ENCODE data around the gene MRPS33. TPM values are rescaled to one million over a fixed set of nuclear protein-coding genes. Genes with fewer than 3 reads are reported as not detected.

MRPS33 gene
- total and polyA plus RNA-seq, 9 donors: 20.0 to 82.1 (median 42.1) TPM

DNA sequence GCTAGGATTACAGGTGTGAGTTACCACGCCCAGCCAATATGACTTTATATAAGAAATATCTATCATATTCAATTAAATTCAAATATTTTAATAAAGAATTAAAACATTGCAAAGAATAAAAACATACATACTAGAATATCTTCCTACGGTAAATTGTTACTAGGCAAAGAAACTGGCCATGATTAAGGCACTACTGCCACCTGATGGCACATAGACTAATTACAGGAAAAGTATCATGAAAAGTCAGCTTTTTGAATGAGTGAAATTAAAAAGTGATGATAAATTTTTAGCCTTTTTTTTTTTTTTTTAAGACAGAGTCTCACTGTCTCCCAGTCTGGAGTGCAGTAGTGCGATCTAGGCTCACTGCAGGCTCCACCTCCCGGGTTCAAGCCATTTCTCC lies 30.9 kb downstream of the MRPS33 start:
- Histone ChIP-seq H3K27ac (no peak overlapping the region), H3K27me3 (no peaks in the 10 kb centered on the region), H3K4me1 (ENCODE audit: insufficient read depth) (no peaks in the 10 kb centered on the region), H3K9me3 (peaks cover 0 to 3% of the 10 kb centered on the region in 2 donors), H3K36me3 (no peaks in the 10 kb centered on the region), H3K4me3 (no peak overlapping the region)
- 43 to 65% (median 51%) methylated on average over 4 of the region's 4 CpGs for WGBS, 3 donors
- no peak for DNase-seq
- intact Hi-C loops (cut with DNase I): no loop called here
- TF ChIP-seq POLR2A (IDR thresholded peaks at IDR 0.05): no peak
- TF ChIP-seq, protein P1, sequence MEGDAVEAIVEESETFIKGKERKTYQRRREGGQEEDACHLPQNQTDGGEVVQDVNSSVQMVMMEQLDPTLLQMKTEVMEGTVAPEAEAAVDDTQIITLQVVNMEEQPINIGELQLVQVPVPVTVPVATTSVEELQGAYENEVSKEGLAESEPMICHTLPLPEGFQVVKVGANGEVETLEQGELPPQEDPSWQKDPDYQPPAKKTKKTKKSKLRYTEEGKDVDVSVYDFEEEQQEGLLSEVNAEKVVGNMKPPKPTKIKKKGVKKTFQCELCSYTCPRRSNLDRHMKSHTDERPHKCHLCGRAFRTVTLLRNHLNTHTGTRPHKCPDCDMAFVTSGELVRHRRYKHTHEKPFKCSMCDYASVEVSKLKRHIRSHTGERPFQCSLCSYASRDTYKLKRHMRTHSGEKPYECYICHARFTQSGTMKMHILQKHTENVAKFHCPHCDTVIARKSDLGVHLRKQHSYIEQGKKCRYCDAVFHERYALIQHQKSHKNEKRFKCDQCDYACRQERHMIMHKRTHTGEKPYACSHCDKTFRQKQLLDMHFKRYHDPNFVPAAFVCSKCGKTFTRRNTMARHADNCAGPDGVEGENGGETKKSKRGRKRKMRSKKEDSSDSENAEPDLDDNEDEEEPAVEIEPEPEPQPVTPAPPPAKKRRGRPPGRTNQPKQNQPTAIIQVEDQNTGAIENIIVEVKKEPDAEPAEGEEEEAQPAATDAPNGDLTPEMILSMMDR (IDR thresholded peaks at IDR 0.05): no peak
- no peak for TF ChIP-seq EP300 (IDR thresholded peaks at IDR 0.05)

DNA sequence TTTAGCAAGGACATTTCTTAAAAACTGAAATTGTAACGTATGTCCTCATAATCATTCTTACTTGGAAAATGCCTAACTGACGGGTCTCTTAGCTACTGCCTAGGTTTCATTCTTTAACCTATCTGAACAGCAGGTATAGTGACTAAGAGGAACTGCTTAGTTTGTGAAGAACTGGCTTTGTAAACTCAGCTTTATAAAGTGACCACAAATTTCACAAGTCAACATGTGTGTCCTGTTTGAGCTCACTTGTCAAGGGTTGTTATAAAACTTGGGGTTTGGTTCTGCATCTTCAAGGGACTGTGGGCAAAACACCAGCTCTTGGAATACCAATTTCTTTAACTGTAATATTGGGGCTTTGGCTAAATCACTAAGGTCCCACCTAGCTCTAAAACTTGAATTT lies 32.2 kb downstream of the MRPS33 start:
- Histone ChIP-seq H3K9me3 (peaks cover 0 to 3% of the 10 kb centered on the region in 2 donors), H3K27ac (no peak overlapping the region), H3K4me1 (ENCODE audit: insufficient read depth) (no peaks in the 10 kb centered on the region), H3K27me3 (no peaks in the 10 kb centered on the region), H3K36me3 (no peaks in the 10 kb centered on the region), H3K4me3 (no peak overlapping the region)
- DNase-seq: no peak
- intact Hi-C loops (cut with DNase I): no loop called here
- 26 to 52% (median 29%) methylated on average over 2 of the region's 2 CpGs for WGBS, 3 donors
- TF ChIP-seq, protein P1 (IDR thresholded peaks at IDR 0.05): no peak
- TF ChIP-seq EP300 (IDR thresholded peaks at IDR 0.05): no peak
- no peak for TF ChIP-seq POLR2A (IDR thresholded peaks at IDR 0.05)

DNA sequence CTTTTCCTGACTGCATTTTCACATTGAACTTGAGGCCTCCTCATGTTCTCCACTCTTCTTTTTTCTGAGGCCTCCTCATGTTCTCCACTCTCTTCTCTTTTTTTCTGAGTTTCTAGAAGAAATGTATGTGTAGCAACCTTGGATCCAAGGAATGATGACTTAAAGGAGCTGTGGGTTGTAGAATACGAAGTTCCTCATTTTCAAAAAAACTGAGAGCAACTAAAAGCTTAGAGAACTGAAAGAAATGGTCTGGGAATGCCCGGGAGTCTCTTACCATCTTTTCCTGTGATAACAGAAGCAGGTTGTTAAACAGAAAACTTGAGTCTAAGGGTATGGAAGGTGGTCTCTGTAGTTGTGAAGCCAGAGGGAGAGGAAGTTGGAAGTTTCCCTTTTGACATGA lies 32.8 kb downstream of the MRPS33 start:
- Histone ChIP-seq H3K36me3 (no peaks in the 10 kb centered on the region), H3K4me3 (no peak overlapping the region), H3K27me3 (no peaks in the 10 kb centered on the region), H3K4me1 (ENCODE audit: insufficient read depth) (no peaks in the 10 kb centered on the region), H3K9me3 (peaks cover 0 to 3% of the 10 kb centered on the region in 2 donors), H3K27ac (no peak overlapping the region)
- intact Hi-C loops (cut with DNase I): no loop called here
- WGBS, 3 donors: 26 to 75% (median 51%) methylated on average over 2 of the region's 2 CpGs
- DNase-seq: no peak
- TF ChIP-seq EP300 (IDR thresholded peaks at IDR 0.05): no peak
- TF ChIP-seq, protein P1 (IDR thresholded peaks at IDR 0.05): no peak
- no peak for TF ChIP-seq POLR2A (IDR thresholded peaks at IDR 0.05)

DNA sequence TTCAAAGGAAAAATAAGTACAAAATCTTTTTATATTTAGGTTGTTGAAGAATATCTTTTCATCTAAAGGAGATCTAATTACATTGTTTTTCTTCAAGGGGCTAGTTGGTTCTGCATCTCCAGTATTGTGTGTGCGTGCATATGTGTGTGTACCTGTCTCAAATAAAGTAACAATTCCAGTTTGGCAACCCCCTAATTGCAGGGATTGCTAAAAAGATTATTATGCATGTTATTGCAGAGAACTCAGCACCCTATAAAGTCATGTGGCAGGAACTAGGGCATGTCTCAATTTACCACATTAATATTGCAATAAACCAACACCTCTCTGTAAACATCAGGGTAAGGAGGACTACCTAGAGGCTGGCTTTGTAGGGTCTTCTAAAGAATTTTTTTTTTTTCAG lies 37.0 kb downstream of the MRPS33 start:
- TF ChIP-seq POLR2A (IDR thresholded peaks at IDR 0.05) (no peak), EP300 (IDR thresholded peaks at IDR 0.05) (no peak)
- TF ChIP-seq, protein P1 (IDR thresholded peaks at IDR 0.05): no peak
- H3K27me3 ChIP-seq: no peaks in the 10 kb centered on the region
- intact Hi-C loops (cut with DNase I): no loop called here
- H3K4me1 ChIP-seq (ENCODE audit: insufficient read depth): no peaks in the 10 kb centered on the region
- 83 to 96% (median 93%) methylated on average over 1 of the region's 1 CpG for WGBS, 3 donors
- H3K27ac ChIP-seq: no peak overlapping the region
- no peak for DNase-seq
- no peaks in the 10 kb centered on the region for H3K9me3 ChIP-seq
- no peak overlapping the region for H3K4me3 ChIP-seq
- H3K36me3 ChIP-seq: no peaks in the 10 kb centered on the region
